Osteocyte (in vitro differentiated cells): ENCODE data around the gene ASIC5. TPM values are rescaled to one million over a fixed set of nuclear protein-coding genes. Genes with fewer than 3 reads are reported as not detected.

Experiments used
- DNase-seq: peaks from one replicate; pipeline ENCODE4 v3.0.0; 2021; ENCODE audit warnings: mixed read lengths; ENCODE audit not compliant: unreplicated experiment; ENCODE audit errors: extremely low spot score
- H3K27ac Mint-ChIP-seq: one replicate; pipeline ENCODE4 v1.8.0; 2021; ENCODE audit warnings: mild to moderate bottlenecking, mixed read lengths; ENCODE audit not compliant: unreplicated experiment
- H3K27me3 Mint-ChIP-seq: one replicate; pipeline ENCODE4 v1.8.0; 2021; ENCODE audit warnings: mixed read lengths; ENCODE audit not compliant: unreplicated experiment
- H3K36me3 Mint-ChIP-seq: one replicate; pipeline ENCODE4 v1.8.0; 2021; ENCODE audit warnings: mixed read lengths; ENCODE audit not compliant: unreplicated experiment
- H3K4me1 Mint-ChIP-seq: one replicate; pipeline ENCODE4 v1.8.0; 2021; ENCODE audit warnings: mixed read lengths; ENCODE audit not compliant: unreplicated experiment
- H3K4me3 Mint-ChIP-seq: one replicate; pipeline ENCODE4 v1.8.0; 2021; ENCODE audit warnings: mild to moderate bottlenecking, moderate library complexity, mixed read lengths; ENCODE audit not compliant: unreplicated experiment
- H3K9me3 Mint-ChIP-seq: one replicate; pipeline ENCODE4 v1.8.0; 2021; ENCODE audit warnings: mixed read lengths; ENCODE audit not compliant: unreplicated experiment
- CTCF ChIP-seq: fragments of 200-600 bp; sonication (generic); IDR thresholded peaks from 2 replicates; pipeline ENCODE4 v1.5.0; 2021; ENCODE audit warnings: antibody characterized with exemption, mild to moderate bottlenecking, moderate library complexity
- total RNA-seq: library from RNA; stranded (reverse); gene quantifications from 2 replicates; pipeline ENCODE4 v1.2.1, GENCODE V29; 2021

The ASIC5 gene
- total RNA-seq, 1 donor from 2014 or later, result not detected

GRCh38 chr4:155881555-155881954, 15.5 kb upstream of the ASIC5 start:
- no peaks in the 10 kb centered on the region for H3K4me1 Mint-ChIP-seq
- DNase-seq, result no peak
- no peak for TF ChIP-seq CTCF
- H3K27me3 Mint-ChIP-seq, result peaks cover 3% of the 10 kb centered on the region
- H3K9me3 Mint-ChIP-seq, result peaks cover 6% of the 10 kb centered on the region
- no peak overlapping the region for H3K4me3 Mint-ChIP-seq
- H3K36me3 Mint-ChIP-seq, result peaks cover 3% of the 10 kb centered on the region
- H3K27ac Mint-ChIP-seq, result no peak overlapping the region

GRCh38 chr4:155879767-155880166, 13.7 kb upstream of the ASIC5 start:
- Mint-ChIP-seq H3K4me3 (no peak overlapping the region), H3K9me3 (peaks cover 11% of the 10 kb centered on the region), H3K4me1 (no peaks in the 10 kb centered on the region), H3K27me3 (peaks cover 3% of the 10 kb centered on the region), H3K27ac (no peak overlapping the region), H3K36me3 (peaks cover 3% of the 10 kb centered on the region)
- TF ChIP-seq CTCF, result no peak
- DNase-seq, result no peak

DNA sequence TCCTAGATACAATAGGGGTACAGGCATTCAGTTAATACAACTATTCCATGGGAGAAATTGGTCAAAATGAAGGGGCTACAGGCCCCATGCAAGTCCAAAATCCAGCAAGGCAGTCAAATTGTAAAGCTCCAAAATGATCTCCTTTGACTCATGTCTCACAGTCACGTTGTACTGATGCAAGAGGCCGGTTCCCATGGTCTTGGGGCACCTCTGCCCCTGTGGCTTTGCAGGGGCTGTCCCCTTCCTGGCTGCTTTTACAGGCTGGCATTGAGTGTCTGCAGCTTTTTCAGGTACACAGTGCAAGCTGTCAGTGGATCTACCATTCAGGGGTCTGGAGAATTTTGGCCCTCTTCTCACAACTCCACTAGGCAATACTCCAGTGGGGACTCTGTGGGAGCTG, 12.5 kb upstream of the ASIC5 start:
- H3K4me1 Mint-ChIP-seq, result no peaks in the 10 kb centered on the region
- H3K4me3 Mint-ChIP-seq, result no peak overlapping the region

DNA sequence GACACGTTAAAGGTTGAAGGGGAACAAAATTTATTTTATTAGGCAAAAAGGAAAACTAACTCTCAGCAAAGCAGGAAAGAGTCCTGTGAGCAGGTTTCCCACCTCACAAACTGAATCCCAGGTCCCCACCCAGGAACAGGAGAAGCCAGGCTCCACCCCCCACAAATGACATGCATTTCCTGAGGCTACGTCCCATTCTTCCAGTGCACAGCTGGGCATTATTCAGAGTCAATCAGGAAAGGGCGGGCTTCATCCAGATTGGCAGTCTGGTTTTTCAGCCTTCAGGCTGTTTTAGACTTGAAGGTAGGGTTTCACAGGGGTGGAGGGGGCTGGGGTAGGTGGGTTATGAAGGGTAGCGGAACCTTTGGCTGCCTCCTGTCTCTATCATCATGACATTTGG, 11.9 kb upstream of the ASIC5 start:
- Mint-ChIP-seq H3K27ac (no peak overlapping the region), H3K4me1 (no peaks in the 10 kb centered on the region), H3K4me3 (no peak overlapping the region), H3K27me3 (peaks cover 3% of the 10 kb centered on the region), H3K36me3 (no peaks in the 10 kb centered on the region), H3K9me3 (peaks cover 8% of the 10 kb centered on the region)
- no peak for TF ChIP-seq CTCF
- DNase-seq, result no peak

More for the DNA sequence above, 12.5 kb upstream of the ASIC5 start:
- no peak for DNase-seq
- TF ChIP-seq CTCF, result no peak
- Mint-ChIP-seq H3K27me3 (peaks cover 3% of the 10 kb centered on the region), H3K36me3 (no peaks in the 10 kb centered on the region), H3K27ac (no peak overlapping the region), H3K9me3 (peaks cover 10% of the 10 kb centered on the region)

DNA sequence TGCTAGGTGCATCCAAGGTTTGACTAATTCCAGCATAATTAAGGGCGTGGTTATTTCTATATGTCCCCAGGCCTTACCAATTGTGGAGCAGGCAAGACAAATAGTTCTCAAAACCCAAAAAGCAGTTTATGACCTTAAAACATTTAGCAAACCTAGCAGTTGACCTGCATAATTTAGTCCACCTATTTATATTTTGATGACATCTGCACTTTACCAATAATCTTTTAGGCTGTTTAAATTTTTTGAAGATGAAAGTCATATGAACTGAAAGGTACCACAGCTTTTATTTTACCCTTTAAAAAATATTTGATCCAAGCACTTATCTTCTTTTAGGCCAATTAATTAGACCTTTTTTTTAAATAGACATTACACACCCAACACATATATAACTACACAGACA, 9.8 kb upstream of the ASIC5 start:
- Mint-ChIP-seq H3K9me3 (peaks cover 8% of the 10 kb centered on the region), H3K4me3 (no peak overlapping the region), H3K4me1 (no peaks in the 10 kb centered on the region), H3K27ac (no peak overlapping the region), H3K27me3 (peaks cover 3% of the 10 kb centered on the region), H3K36me3 (no peaks in the 10 kb centered on the region)
- no peak for DNase-seq
- no peak for TF ChIP-seq CTCF
